H1 (cell line): ENCODE measurements around the gene AGAP3. TPM values are rescaled to one million over a fixed set of nuclear protein-coding genes. Genes with fewer than 3 reads are reported as not detected.

Source experiments
- CTCF ChIA-PET: fragments of 300-600 bp; sonication (Branson Sonifier 250); formaldehyde crosslinking; loops from one replicate; lab custom pipeline; 2021; ENCODE audit not compliant: partially characterized antibody; lab: Charles Lee
- POLR2A ChIA-PET: fragments of 300-600 bp; sonication (Branson Sonifier 250); formaldehyde crosslinking; loops from one replicate; lab custom pipeline; 2021; ENCODE audit warnings: inconsistent platforms; ENCODE audit not compliant: partially characterized antibody; lab: Charles Lee
- DNase-seq, 2 experiments: peaks; one replicate each; pipeline versions ENCODE4 v3.0.0 to v3.0.0-alpha.2; 2010 to 2022; ENCODE audit warnings: low spot score in 2 of 2, low read depth in 1 of 2, mixed read lengths in 1 of 2
- FAIRE-seq: peaks from 2 replicates; lab custom pipeline; 2011; peaks lifted over from hg19 to GRCh38; lab: Jason Lieb, UNC
- H2AFZ ChIP-seq: 2 replicates; pipeline ENCODE4 v1.8.1; 2012; ENCODE audit warnings: low read length, inconsistent platforms
- H2AK5ac ChIP-seq: 2 replicates; pipeline ENCODE4 v1.6.1; 2013; ENCODE audit warnings: low read depth, low read length
- H2BK120ac ChIP-seq: replicated peaks from 2 replicates; pipeline ENCODE3; 2013; ENCODE audit warnings: low read depth, low read length, inconsistent platforms
- H2BK12ac ChIP-seq: 2 replicates; pipeline ENCODE4 v1.6.1; 2013; ENCODE audit warnings: low read depth, low read length
- H2BK15ac ChIP-seq: 2 replicates; pipeline ENCODE4 v1.6.1; 2013; ENCODE audit warnings: low read length
- H2BK20ac ChIP-seq: 2 replicates; pipeline ENCODE4 v1.6.1; 2013; ENCODE audit warnings: low read length
- H2BK5ac ChIP-seq: 2 replicates; pipeline ENCODE4 v1.6.1; 2013; ENCODE audit warnings: low read depth, low read length
- H3K14ac ChIP-seq: 2 replicates; pipeline ENCODE4 v1.6.1; 2013; ENCODE audit warnings: inconsistent platforms; ENCODE audit not compliant: insufficient read length
- H3K18ac ChIP-seq: 2 replicates; pipeline ENCODE4 v1.6.1; 2013; ENCODE audit warnings: low read length; ENCODE audit errors: extremely low read depth
- H3K23ac ChIP-seq: 2 replicates; pipeline ENCODE4 v1.6.1; 2013; ENCODE audit warnings: inconsistent platforms; ENCODE audit not compliant: insufficient read length
- H3K23me2 ChIP-seq: 2 replicates; pipeline ENCODE4 v1.6.1; 2013; ENCODE audit warnings: low read depth, low read length
- H3K27ac ChIP-seq: 2 replicates; pipeline ENCODE4 v1.6.1; 2011; ENCODE audit warnings: low read depth, low read length, inconsistent platforms
- H3K27me3 ChIP-seq, 4 experiments: replicated peaks in 1 of 4; 1 replicate in 1 of 4; 2 replicates in 3 of 4; pipeline versions ENCODE4 v1.6.1 to v1.8.1; 2011 to 2013; ENCODE audit warnings: low read length in 3 of 4, mild to moderate bottlenecking in 3 of 4, inconsistent platforms in 2 of 4, mixed read lengths in 2 of 4, moderate library complexity in 1 of 4; ENCODE audit not compliant: control insufficient read depth in 3 of 4, insufficient read depth in 3 of 4; ENCODE audit errors: extremely low read depth in 1 of 4
- H3K36me3 ChIP-seq, 4 experiments: 2 replicates each; pipeline versions ENCODE4 v1.6.1 to v1.8.1; 2011 to 2013; ENCODE audit warnings: mild to moderate bottlenecking in 4 of 4, low read length in 3 of 4, moderate library complexity in 2 of 4, control low read depth in 1 of 4, inconsistent platforms in 1 of 4; ENCODE audit not compliant: insufficient read depth in 4 of 4, control insufficient read depth in 2 of 4
- H3K4ac ChIP-seq: replicated peaks from 2 replicates; pipeline ENCODE3; 2013; ENCODE audit warnings: low read length, low read depth, mixed read lengths, inconsistent platforms; ENCODE audit not compliant: insufficient read length
- H3K4me1 ChIP-seq, 4 experiments: replicated peaks in 1 of 4; 1 replicate in 1 of 4; 2 replicates in 3 of 4; pipeline versions ENCODE4 v1.6.1 to v1.8.1; 2011 to 2013; ENCODE audit warnings: low read length in 3 of 4, inconsistent platforms in 2 of 4, mixed read lengths in 1 of 4; ENCODE audit not compliant: insufficient read depth in 4 of 4, control insufficient read depth in 3 of 4
- H3K4me2 ChIP-seq, 2 experiments: 2 replicates each; pipeline versions ENCODE4 v1.6.1 to v1.8.1; 2011 to 2013; ENCODE audit warnings: low read depth in 2 of 2, low read length in 2 of 2, control low read depth in 1 of 2, inconsistent platforms in 1 of 2, mild to moderate bottlenecking in 1 of 2; ENCODE audit not compliant: insufficient read depth in 1 of 2
- H3K4me3 ChIP-seq, 4 experiments: fragments of 200-600, 300-600 bp in 1 of 4; sonication (generic), shearing (Covaris generic), sonication (Bioruptor Twin) in 1 of 4; 2 replicates each; pipeline versions ENCODE4 v1.5.1 to v1.8.1; 2011 to 2016; ENCODE audit warnings: low read length in 4 of 4, low read depth in 3 of 4, control low read depth in 2 of 4, inconsistent platforms in 2 of 4, mild to moderate bottlenecking in 2 of 4, mixed read lengths in 1 of 4, moderate library complexity in 1 of 4; ENCODE audit not compliant: insufficient read depth in 2 of 4; ENCODE audit errors: extremely low read depth in 1 of 4
- H3K56ac ChIP-seq: replicated peaks from 2 replicates; pipeline ENCODE3; 2013; ENCODE audit warnings: low read depth, mild to moderate bottlenecking, mixed read lengths, low read length, inconsistent platforms; ENCODE audit not compliant: insufficient read length
- H3K79me1 ChIP-seq: 2 replicates; pipeline ENCODE4 v1.6.1; 2013; ENCODE audit warnings: low read depth, low read length, control low read depth
- H3K79me2 ChIP-seq, 2 experiments: 2 replicates each; pipeline versions ENCODE4 v1.6.1 to v1.8.1; 2012 to 2013; ENCODE audit warnings: low read length in 2 of 2, mild to moderate bottlenecking in 2 of 2, inconsistent platforms in 1 of 2; ENCODE audit not compliant: insufficient read depth in 2 of 2, control insufficient read depth in 1 of 2
- H3K9ac ChIP-seq, 4 experiments: replicated peaks in 1 of 4; 1 replicate in 1 of 4; 2 replicates in 3 of 4; pipeline versions ENCODE4 v1.6.1 to v1.8.1; 2011 to 2013; ENCODE audit warnings: low read depth in 3 of 4, low read length in 3 of 4, control low read depth in 2 of 4, mild to moderate bottlenecking in 2 of 4, moderate library complexity in 2 of 4, inconsistent platforms in 1 of 4; ENCODE audit errors: extremely low read depth in 1 of 4
- H3K9me3 ChIP-seq, 2 experiments: 2 replicates each; pipeline versions ENCODE4 v1.6.1 to v1.8.1; 2012 to 2013; ENCODE audit warnings: mild to moderate bottlenecking in 2 of 2, moderate library complexity in 2 of 2, control low read depth in 1 of 2, inconsistent platforms in 1 of 2, low read depth in 1 of 2, low read length in 1 of 2, mixed read lengths in 1 of 2; ENCODE audit not compliant: insufficient read depth in 2 of 2
- H4K20me1 ChIP-seq, 2 experiments: replicated peaks in 1 of 2; 2 replicates each; pipeline versions ENCODE3 to v1.8.1; 2011 to 2013; ENCODE audit warnings: inconsistent platforms in 2 of 2, low read length in 2 of 2, mild to moderate bottlenecking in 1 of 2; ENCODE audit not compliant: insufficient read depth in 2 of 2, control insufficient read depth in 1 of 2
- H4K5ac ChIP-seq: 2 replicates; pipeline ENCODE4 v1.6.1; 2013; ENCODE audit warnings: low read length, low read depth, mixed read lengths, inconsistent platforms; ENCODE audit not compliant: insufficient read length
- H4K8ac ChIP-seq: 2 replicates; pipeline ENCODE4 v1.8.0; 2013; ENCODE audit warnings: mild to moderate bottlenecking, moderate library complexity, low read length, inconsistent platforms; ENCODE audit not compliant: insufficient read depth; ENCODE audit errors: extremely low read depth
- H4K91ac ChIP-seq: replicated peaks from 2 replicates; pipeline ENCODE3; 2013; ENCODE audit warnings: low read length, mixed read lengths, inconsistent platforms; ENCODE audit not compliant: insufficient read length
- BACH1 ChIP-seq: IDR thresholded peaks from 2 replicates; pipeline ENCODE4 v1.6.1; 2012; ENCODE audit warnings: low read length, improper control_type of control experiment
- CHD1 ChIP-seq: IDR thresholded peaks from 2 replicates; pipeline ENCODE4 v1.6.1; 2012; ENCODE audit warnings: low read depth, low read length, improper control_type of control experiment
- CREB1 ChIP-seq: IDR thresholded peaks from 2 replicates; pipeline ENCODE4 v1.6.1; 2012; ENCODE audit warnings: inconsistent platforms
- GTF2F1 ChIP-seq: IDR thresholded peaks from 2 replicates; pipeline ENCODE4 v1.6.1; 2012; ENCODE audit warnings: low read depth, low read length, improper control_type of control experiment, borderline replicate concordance
- KDM1A ChIP-seq: fragments of 200-600, 300-600 bp; sonication (generic); IDR thresholded peaks from 2 replicates; pipeline ENCODE4 v1.7.1; 2016; ENCODE audit warnings: mild to moderate bottlenecking, low read length, borderline replicate concordance
- KDM4A ChIP-seq: IDR thresholded peaks from one replicate; pipeline ENCODE4 v1.7.1; 2012; ENCODE audit warnings: low read depth, mild to moderate bottlenecking, moderate library complexity, low read length, inconsistent platforms; ENCODE audit not compliant: severe bottlenecking
- NANOG ChIP-seq: IDR thresholded peaks from 2 replicates; pipeline ENCODE4 v1.6.1; 2011; ENCODE audit warnings: low read length, low read depth, mild to moderate bottlenecking, inconsistent platforms; ENCODE audit not compliant: insufficient read depth, poor library complexity, severe bottlenecking
- POLR2AphosphoS5 ChIP-seq: IDR thresholded peaks from 2 replicates; pipeline ENCODE4 v1.6.1; 2011; ENCODE audit warnings: low read depth, low read length
- POU5F1 ChIP-seq: IDR thresholded peaks from 2 replicates; pipeline ENCODE4 v1.6.1; 2011; ENCODE audit warnings: low read depth, mild to moderate bottlenecking, low read length, moderate library complexity
- RXRA ChIP-seq: IDR thresholded peaks from 2 replicates; pipeline ENCODE4 v1.6.1; 2011; ENCODE audit warnings: low read depth, mild to moderate bottlenecking, low read length, moderate library complexity; ENCODE audit not compliant: insufficient read depth
- SIN3A ChIP-seq, 2 experiments: IDR thresholded peaks in 1 of 2; conservative IDR thresholded peaks in 1 of 2; 2 replicates each; pipeline ENCODE4 v1.6.1; 2011 to 2012; ENCODE audit warnings: low read length in 2 of 2, improper control_type of control experiment in 1 of 2, low read depth in 1 of 2, mild to moderate bottlenecking in 1 of 2
- SP1 ChIP-seq: IDR thresholded peaks from 2 replicates; pipeline ENCODE4 v1.6.1; 2011; ENCODE audit warnings: low read depth, low read length
- SP4 ChIP-seq: IDR thresholded peaks from 2 replicates; pipeline ENCODE4 v1.6.1; 2012; ENCODE audit warnings: low read length, inconsistent platforms
- TBP ChIP-seq: IDR thresholded peaks from 2 replicates; pipeline ENCODE4 v1.6.1; 2011; ENCODE audit warnings: low read depth, low read length, improper control_type of control experiment
- WGBS, 2 experiments: shearing (Covaris generic) in 1 of 2; methylation state at CpG; one replicate each; pipeline versions ENCODE4 v1.1.6 to v1.1.7; 2013 to 2015; ENCODE audit warnings: low lambda C conversion rate in 2 of 2, mixed read lengths in 2 of 2, inconsistent platforms in 1 of 2, low coverage in 1 of 2, missing lambda C conversion rate in 1 of 2; ENCODE audit not compliant: insufficient replicate concordance in 2 of 2, insufficient coverage in 1 of 2, insufficient read length in 1 of 2; ENCODE audit errors: extremely low coverage in 1 of 2, missing lambda C conversion rate in 1 of 2; 5-methylcytosine and 5-hydroxymethylcytosine counted together
- polyA plus RNA-seq, 7 experiments: library from polyadenylated mRNA; depleted of rRNA in 3 of 7; stranded (reverse) in 5 of 7; unstranded in 2 of 7; fragments of >200 nt in 5 of 7; fragments of 200-250 nt in 2 of 7; gene quantifications; 1 replicate in 5 of 7; 2 replicates in 1 of 7; 4 replicates in 1 of 7; pipeline versions ENCODE4 v1.2.1 to v1.2.3, GENCODE V29; 2011 to 2013; ENCODE audit warnings: missing spikeins in 2 of 7, mixed read lengths in 2 of 7
- total RNA-seq: library from RNA; stranded (reverse); fragmentation: NEBNext Ultra II Directional; extraction: Animal tissue kit (Norgen Biotek cat#: 25700); gene quantifications from 2 replicates; pipeline ENCODE4 v1.2.1, GENCODE V29; 2021
- TF ChIP-seq, protein P1 (sequence below): IDR thresholded peaks from 2 replicates; pipeline ENCODE4 v1.6.1; 2011; ENCODE audit warnings: low read depth, mild to moderate bottlenecking, low read length; ENCODE audit not compliant: insufficient read depth

AGAP3 gene
- total and polyA plus RNA-seq, 2 of the 8 experiments (the other 6 are each of a cell fraction or from before 2014, with no cell fraction given), result 66.4 to 120 TPM

DNA sequence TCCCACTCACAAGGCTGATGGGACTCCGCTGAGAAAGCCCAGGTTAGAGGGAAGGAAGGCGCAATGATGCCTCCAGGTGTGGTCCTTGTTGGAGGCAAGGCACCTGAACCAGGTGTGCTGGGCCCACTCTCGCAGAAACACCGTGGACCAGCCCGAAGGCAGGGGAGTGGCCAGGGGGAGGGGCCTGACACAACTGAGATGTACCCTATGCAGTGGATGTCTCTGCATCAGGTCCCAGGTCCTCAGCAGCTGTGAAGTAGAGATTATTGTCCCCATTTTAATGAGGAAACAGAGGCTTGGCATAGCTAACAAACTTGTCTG lies 49.2 kb downstream of the AGAP3 start:
- Histone ChIP-seq H2AFZ (no peak overlapping the region), H2AK5ac (no peak overlapping the region), H3K9ac (no peak overlapping the region), H2BK12ac (no peak overlapping the region), H3K27me3 (peaks cover 0 to 1% (median 0%) of the 10 kb centered on the region in 4 experiments; a peak in 1 of 7 replicates), H3K4me3 (no peak overlapping the region), H3K18ac (no peak overlapping the region), H3K79me1 (no peaks in the 10 kb centered on the region), H3K4me1 (peaks cover 7 to 20% (median 15%) of the 10 kb centered on the region in 4 experiments), H3K27ac (no peak overlapping the region), H3K56ac (no peak overlapping the region), H3K9me3 (no peaks in the 10 kb centered on the region), H3K36me3 (peaks cover 0 to 9% (median 3%) of the 10 kb centered on the region in 4 experiments; a peak in 5 of 8 replicates), H2BK5ac (no peak overlapping the region), H3K23ac (no peak overlapping the region), H2BK120ac (no peak overlapping the region), H4K5ac (no peak overlapping the region), H3K4me2 (no peak overlapping the region), H4K20me1 (peaks cover 6 to 19% of the 10 kb centered on the region in 2 experiments), H2BK20ac (no peak overlapping the region), H3K79me2 (no peaks in the 10 kb centered on the region), H3K14ac (no peak overlapping the region), H2BK15ac (no peak overlapping the region), H4K91ac (no peak overlapping the region), H4K8ac (no peak overlapping the region), H3K4ac (no peak overlapping the region), H3K23me2 (no peaks in the 10 kb centered on the region; the same call in 1 of the 2 replicates)
- 91% methylated on average over 5 of the region's 5 CpGs; no CpG with 5 or more reads in 1 of the 2 experiments for WGBS, 2 experiments
- ChIA-PET POLR2A (interaction anchor here (1.3 to 1.6 kb wide), 2 partner anchors 10 to 12 kb away, joined by 4 read pairs; no protein-coding TSS in a partner anchor), CTCF (interaction anchor here (0.6 to 18.9 kb wide), 10 partner anchors 8 to 109 kb away, joined by 3 to 197 read pairs (median 4); no protein-coding TSS in a partner anchor)
- DNase-seq, result no peak
- FAIRE-seq, result no peak
- TF ChIP-seq CHD1 (no peak), TBP (no peak), SP4 (no peak), SIN3A (conservative IDR thresholded peaks at IDR 0.05 in 1 of 2, IDR thresholded peaks at IDR 0.05 in 1 of 2; ENCODE audit: low read depth in 1 of 2, low read length in 2 of 2) (no peak), NANOG (no peak), RXRA (no peak), KDM4A (no peak), GTF2F1 (no peak), SP1 (no peak), BACH1 (no peak), CREB1 (no peak), POLR2AphosphoS5 (no peak), KDM1A (no peak), POU5F1 (no peak)
- TF ChIP-seq, protein P1, sequence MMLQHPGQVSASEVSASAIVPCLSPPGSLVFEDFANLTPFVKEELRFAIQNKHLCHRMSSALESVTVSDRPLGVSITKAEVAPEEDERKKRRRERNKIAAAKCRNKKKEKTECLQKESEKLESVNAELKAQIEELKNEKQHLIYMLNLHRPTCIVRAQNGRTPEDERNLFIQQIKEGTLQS, result no peak
